Hematopoietic multipotent progenitor cell treated with erythropoietin and hydrocortisone succinate and interleukin-3 and kit ligand, for 6 days (in vitro differentiated cells): ENCODE measurements around the gene ZNF467.

Experiments
- DNase-seq: peaks from one replicate; pipeline ENCODE4 v3.0.0-alpha.2; 2015

ZNF467 gene

DNA sequence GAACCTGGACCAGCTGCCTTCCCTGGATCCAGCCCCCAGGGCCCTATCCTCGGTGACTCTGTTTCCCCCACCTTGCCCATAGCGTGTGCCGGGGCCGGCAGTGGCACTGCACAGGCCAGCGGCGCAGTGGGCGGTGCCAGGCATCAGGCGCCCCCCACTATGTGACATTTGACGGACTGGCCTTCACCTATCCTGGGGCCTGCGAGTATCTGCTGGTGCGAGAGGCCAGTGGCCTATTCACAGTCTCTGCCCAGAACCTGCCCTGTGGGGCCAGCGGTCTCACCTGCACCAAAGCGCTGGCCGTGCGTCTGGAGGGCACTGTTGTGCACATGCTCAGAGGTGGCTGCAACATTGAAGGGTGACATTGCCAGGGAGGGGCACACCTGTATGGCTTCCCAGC, 12.0 kb upstream of the ZNF467 start:
- DNase-seq, result no peak

- DNase-seq, result no peak
Measured at GRCh38 chr7:149784251-149784608, 10.8 kb upstream of the ZNF467 start.

DNA sequence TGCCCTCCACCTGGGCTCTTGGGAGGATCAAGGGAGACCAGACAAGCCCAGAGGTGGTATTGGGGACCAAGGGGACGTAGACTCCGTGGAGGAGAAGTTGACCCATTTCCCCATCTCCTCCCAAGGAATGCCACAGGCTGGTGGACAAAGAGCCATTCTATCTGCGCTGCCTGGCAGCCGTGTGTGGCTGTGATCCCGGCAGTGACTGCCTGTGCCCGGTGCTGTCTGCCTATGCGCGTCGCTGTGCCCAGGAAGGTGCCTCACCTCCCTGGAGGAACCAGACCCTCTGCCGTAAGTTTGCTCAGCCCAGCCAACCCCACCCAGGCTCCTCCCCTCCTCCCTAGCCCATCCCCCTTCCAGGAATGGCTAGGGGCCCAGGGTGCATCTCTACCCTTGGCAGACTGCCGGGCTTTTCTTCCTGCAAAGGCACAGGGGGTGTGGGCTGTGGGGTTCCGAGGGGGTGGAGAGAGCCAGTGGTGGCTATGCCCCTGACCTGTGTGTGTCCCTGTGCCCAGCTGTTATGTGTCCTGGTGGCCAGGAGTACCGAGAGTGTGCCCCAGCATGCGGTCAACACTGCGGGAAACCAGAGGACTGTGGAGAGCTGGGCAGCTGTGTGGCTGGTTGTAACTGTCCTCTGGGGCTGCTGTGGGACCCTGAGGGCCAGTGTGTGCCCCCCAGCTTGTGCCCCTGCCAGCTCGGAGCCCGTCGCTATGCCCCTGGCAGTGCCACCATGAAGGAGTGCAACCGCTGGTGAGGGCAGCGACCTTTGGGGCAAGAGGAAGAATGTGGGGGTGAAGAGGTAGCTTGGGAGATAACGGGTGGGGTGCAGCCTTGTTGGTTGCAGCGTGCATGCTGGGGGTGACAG, 10.2 kb upstream of the ZNF467 start:
- DNase-seq, result no peak

DNA sequence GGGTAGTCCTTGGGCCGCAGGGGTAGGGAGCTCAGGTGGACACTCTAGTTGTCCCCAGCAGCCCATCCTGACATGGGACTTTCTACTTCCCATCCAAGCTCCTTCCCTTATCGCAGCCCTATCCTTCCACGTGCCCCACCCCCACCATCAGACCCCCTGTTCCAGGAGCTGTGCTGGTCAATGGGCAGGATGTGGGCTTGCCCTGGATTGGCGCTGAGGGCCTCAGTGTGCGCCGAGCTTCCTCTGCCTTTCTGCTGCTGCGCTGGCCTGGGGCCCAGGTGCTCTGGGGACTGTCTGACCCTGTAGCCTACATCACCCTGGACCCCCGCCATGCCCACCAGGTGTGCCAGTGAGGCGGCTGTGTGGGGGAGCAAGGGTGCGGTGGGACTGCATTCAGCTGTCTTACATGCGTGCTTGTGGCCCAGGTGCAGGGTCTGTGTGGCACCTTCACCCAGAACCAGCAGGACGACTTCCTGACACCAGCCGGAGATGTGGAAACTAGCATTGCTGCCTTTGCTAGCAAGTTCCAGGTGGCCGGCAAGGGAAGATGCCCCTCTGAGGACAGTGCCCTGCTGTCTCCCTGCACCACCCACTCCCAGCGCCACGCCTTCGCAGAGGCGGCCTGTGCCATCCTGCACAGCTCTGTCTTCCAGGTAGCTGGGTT, 9.4 kb upstream of the ZNF467 start:
- DNase-seq, result no peak

DNA sequence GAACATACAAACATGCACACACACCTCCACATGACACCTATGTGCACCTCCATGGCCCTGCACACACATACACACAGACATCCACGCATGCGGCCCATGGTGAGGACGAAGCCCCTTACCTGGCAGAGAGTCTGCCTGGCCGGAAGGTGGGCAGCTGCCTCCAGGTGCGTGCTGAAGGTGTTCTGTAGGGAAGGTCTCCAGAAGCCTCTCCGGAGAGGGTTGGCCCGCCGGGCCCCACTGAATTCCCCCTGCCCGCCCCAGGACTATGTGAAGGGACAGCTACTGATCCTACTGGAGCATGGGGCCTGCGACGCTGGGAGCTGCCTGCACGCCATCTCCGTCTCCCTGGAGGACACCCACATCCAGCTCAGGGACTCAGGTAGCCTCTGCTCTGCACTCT, 8.5 kb upstream of the ZNF467 start:
- DNase-seq, result no peak

DNA sequence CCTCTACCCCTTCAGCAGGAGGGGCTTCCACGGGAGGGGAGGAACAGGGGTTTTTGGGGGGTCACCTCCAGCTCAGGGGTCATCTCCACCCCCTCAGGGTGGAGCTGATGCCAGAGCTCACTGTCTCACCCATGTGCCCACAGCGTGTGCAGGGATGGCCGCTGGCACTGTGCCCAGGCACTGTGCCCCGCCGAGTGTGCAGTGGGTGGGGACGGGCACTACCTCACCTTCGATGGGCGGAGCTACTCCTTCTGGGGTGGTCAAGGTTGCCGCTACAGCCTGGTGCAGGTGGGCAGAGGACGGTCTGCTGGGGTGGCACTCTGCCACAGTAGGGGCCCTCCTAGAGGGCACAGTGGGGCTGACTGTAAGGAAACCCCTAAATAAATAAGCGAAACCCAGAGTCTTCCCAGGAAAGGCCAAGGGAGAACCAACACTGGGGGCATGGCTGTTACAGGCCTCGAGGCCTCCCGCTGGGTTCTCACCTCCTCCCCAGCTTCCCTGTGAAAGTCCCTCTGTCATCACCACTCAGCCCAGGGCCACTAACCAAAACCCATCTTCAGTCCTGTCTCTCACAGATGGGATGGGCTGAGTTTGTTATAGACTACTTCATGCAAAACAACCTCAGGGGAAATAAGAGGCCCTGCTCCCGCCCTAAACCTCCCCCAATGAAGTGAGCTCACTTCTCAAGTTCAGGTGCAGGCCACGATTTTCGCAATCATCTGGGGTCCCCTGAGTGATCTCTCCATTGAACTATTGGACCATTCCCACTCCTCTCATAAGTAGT, 7.4 kb upstream of the ZNF467 start:
- DNase-seq, result no peak

DNA sequence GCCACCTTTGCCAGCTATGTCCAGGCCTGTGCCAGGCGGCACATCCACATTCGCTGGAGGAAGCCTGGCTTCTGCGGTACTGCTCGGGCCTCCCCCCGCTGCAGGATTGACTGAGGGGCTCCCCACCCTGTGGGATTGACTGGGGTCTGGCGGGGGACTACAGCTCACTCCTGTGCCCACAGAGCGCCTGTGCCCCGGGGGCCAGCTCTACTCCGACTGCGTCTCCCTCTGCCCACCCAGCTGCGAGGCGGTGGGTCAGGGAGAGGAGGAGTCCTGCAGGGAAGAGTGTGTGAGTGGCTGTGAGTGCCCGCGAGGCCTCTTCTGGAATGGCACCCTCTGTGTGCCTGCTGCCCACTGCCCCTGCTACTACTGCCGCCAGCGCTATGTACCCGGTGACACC, 6.7 kb upstream of the ZNF467 start:
- DNase-seq, result no peak

DNA sequence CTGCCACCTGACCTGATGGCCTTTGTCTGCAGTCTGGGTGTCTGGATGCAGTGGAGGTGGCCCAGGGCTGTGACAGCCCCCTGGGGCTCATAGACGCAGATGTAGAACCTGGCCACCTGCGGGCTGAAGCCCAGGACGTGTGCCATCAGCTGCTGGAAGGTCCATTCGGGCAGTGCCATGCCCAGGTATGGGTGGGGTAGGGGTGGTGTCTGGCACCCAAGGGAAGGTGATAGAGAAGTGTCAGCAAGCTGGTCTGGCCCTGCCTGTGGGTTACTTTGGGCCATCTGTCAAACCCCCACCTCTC, 6.1 kb upstream of the ZNF467 start:
- no peak for DNase-seq

DNA sequence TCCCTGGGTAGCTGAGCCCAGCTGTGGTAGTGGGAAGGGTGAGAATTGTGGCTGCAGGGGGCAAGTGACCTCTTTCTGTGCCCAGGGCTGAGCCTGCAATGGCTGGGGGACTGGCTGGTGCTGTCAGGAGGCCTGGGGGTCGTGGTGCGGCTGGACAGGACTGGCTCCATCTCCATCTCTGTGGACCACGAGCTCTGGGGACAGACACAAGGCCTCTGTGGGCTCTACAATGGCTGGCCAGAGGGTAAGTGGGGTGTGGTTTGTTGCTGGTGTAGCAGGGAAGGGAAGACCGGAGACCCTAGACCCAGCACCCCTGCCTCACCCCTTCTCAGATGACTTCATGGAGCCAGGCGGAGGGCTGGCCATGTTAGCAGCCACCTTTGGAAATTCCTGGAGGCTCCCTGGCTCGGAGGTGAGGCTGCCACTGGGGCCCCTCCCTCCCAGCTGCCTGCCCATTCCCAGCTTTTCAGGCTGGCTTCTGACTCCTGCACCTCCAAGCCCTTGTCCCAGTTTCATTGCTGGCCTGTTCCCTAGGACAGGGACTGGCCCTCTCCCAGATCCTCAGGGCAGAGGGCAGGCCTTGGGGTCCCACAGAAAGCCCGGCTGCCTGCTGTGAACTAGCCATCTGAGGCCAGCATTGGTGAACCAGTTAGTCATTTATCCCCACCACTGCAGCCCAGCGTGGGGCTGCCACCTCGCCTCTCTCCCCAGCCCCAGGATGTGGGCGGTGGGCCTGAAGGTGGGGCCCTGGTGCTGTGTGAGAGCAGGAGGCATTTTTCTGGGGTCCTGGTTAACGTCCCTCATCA, 5.5 kb upstream of the ZNF467 start:
- DNase-seq, result no peak

- DNase-seq, result no peak
Measured at GRCh38 chr7:149778327-149778637, 4.9 kb upstream of the ZNF467 start.

DNA sequence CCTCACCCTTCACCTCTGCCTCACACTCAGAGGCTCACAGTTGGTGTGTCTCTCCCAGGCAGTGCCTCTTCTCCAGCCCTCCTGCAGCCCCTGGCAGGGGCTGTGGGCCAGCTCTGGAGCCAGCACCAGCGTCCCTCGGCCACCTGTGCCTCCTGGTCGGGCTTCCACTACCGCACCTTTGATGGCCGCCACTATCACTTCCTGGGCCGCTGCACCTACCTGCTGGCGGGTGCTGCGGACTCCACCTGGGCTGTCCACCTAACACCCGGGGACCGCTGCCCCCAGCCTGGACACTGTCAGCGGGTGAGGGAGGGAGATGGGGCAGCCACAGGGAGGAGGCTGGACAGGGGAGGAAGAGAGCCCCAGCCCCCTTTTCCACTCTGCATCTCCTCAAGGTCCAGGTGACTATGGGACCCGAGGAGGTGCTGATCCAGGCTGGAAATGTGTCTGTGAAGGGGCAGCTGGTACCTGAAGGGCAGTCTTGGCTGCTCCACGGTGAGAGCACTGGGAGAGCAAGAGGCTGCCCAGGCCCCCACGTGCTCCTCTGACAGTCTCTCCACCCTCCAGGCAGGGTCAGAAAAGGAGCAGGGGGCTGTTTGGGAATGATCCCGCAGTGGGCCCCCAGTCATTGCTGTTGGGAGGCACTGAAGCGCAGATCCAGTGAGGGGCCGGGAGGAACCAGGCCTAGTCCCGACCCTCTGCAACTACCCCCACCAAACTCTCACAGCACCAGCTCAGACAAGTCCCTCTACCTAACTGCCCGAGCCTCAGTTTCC, 4.4 kb upstream of the ZNF467 start:
- no peak for DNase-seq

DNA sequence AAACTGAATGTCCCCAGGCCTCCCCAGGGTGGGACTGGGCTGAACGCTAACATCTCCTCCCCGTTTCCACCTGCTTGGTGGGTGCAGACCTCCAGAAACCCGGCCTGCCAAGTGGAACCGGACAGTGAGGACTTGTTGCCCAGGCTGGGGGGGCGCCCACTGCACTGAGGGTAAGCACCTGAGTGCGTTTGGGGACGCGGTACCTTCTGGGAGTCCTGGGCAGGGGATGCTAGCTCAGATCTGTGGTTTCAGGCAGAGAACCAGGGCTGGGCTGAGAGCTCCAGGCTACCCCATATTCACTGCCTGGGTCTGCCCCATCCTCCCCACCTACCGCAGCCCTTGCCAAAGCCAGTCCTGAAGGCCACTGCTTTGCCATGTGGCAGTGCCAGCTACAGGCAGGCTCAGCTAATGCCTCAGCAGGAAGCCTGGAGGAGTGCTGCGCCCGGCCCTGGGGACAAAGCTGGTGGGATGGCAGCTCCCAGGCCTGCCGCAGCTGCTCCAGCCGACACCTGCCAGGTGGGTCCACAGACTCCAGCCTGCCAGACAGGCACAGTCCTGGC, 3.5 kb upstream of the ZNF467 start:
- DNase-seq, result no peak

- DNase-seq, result peak; percentile 30
Measured at GRCh38 chr7:149776289-149776688, 2.9 kb upstream of the ZNF467 start.

DNA sequence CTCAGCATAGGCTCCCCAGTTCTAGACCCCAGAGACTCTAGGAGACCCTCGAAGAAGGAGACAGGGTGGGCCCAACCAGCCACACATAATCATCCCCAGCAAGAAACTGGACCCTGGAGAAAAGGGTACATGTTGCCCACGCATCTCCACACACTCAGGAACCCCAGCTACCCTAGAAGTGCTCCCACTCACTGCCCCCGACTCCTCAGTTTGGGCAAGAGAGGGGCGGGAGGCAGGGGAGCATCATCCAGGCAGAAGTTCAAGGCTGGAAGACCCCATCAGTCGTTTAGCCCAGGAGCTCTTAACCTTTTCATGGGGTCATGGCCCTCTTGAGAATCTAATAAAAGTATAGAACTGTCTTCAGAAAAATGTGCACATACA, 1.8 kb upstream of the ZNF467 start:
- DNase-seq, result no peak

GRCh38 chr7:149774237-149775175, 1.1 kb upstream of the ZNF467 start:
- DNase-seq, result no peak

DNA sequence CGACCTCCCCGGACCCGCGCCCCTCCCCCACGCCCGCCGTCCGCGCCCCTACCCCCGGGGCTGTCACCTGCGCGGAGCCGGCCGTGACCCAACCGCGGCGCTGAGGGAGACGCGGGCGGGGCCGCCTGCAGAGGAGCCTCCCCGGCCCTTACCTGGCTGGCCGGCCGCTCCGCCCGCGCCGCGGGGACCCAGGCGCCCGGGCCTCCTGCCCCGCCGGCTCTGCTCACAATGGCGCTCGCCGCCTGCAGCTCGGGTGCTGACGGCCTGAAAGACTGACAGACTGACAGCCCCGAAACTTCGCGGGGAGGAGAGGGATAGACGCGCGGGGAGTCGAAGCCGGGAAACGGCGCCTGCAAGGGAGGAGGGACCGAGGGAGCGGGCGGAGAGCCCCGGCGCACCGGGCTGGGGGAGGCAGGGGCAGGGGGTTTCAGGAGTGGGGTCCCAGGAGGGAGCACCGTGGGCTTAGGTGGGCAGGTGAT, 393 bp downstream of the ZNF467 start:
- peak; percentile 28 for DNase-seq

DNA sequence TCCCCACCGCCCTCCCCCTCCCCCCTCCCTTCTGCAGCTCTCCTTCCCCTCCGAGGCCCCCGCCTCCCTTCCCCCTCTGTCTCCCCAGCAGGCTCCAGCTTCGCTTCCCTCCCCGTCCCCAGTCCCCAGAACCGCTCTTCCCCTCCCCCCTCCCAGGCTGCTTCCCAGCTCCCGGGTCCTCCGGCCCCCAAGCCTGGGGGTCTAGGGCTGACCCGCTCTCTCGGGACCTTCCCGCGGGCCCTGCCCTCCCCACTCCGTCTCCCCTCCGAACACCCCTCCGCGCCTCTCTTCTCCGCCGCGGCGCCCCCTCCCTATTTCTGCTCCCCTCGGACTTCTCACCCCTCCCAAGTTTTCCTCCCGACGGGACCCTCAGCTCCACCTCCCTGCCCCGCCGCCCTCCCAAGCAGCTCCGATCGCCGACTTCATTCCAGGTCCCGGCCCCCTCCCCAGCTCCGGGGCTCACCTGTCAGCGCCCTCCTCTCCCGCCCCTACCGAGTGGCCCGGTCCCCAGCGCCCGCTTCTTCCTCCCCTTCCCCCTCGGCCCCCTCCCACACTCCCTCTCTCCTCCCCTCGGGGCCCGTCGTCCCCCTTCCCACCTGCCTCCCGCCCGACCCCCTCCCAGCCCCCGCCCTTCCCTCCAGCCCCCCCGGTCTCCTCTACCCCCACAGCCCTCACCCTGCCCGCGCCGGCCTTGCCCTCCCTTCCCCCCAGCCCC, 990 bp downstream of the ZNF467 start:
- DNase-seq, result no peak

DNA sequence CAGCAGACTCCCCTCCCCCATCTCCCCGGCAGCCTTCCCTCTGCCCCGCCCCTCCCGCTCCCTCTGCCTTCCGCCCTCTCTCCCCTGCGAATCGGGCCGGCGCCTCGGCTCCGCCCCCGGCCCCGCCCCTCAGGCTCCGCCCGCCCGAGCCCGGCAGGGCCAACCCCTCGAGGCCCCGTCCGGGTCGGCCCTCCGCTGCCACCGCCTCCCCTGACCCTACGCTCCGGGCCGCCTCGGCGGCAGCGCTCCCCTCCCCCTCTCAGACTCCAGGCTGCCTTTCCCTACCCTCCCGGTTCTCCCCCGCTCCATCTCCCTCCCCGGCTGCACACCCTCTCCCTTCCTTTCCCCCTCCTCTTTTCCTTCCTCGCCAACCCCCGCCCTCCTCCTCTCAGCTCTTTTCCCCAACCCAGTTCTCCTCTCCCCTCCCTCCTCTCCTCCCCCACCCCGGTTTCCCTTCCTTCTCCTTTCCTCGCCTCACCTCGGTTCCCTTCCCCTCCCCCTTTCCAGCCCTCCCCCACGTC, 1.6 kb downstream of the ZNF467 start:
- peak; percentile 88 for DNase-seq

DNA sequence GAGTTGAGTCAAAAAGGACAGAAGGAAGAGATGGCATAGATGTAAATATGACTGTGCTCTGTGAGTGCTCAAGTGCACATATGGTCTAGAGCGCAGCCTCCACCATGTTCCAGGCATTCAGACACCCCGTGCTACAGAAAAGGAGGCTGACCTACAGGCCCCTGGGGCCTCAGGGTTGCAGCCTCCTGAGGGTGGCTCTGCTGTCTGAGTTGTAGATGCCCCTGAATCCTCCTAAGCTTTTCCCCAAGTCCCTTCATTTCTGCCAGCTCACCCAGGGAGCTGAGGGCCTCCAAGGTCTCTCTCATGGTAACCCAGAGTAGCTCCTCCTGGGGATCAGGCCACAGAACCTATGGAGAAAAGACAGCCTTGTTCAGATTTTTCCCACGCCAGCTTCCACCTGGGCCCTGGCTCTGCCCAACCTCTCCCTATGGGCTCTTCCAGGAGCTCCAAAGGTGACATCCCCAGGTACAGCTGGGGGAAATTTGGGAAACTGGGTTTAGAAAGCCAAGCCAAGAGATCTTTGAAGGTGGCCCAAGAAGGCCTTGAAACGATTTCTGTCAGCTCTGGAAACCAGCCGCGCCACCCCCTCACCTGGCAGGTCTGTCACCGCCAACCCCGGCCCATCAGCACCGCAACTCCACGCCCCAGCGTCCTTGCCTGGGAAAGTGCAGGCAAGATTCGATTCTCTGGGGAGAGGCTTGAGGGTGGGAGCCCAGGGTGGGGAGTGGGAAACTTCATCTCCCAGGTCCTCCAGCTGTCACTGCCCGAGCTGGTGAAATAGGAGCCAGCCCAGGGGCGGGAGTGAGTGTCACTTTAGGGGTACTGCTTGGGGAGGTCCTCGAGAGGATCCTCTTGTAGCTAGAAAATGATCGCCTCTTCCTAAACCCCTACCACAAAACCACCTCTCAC, 2.4 kb downstream of the ZNF467 start:
- no peak for DNase-seq
